ENCODE measurements around the gene PSMD13. TPM values are rescaled to one million over a fixed set of nuclear protein-coding genes. Genes with fewer than 3 reads are reported as not detected.

Gene PSMD13
- total RNA-seq, result 97.3 and 112 TPM in 2 replicates

DNA sequence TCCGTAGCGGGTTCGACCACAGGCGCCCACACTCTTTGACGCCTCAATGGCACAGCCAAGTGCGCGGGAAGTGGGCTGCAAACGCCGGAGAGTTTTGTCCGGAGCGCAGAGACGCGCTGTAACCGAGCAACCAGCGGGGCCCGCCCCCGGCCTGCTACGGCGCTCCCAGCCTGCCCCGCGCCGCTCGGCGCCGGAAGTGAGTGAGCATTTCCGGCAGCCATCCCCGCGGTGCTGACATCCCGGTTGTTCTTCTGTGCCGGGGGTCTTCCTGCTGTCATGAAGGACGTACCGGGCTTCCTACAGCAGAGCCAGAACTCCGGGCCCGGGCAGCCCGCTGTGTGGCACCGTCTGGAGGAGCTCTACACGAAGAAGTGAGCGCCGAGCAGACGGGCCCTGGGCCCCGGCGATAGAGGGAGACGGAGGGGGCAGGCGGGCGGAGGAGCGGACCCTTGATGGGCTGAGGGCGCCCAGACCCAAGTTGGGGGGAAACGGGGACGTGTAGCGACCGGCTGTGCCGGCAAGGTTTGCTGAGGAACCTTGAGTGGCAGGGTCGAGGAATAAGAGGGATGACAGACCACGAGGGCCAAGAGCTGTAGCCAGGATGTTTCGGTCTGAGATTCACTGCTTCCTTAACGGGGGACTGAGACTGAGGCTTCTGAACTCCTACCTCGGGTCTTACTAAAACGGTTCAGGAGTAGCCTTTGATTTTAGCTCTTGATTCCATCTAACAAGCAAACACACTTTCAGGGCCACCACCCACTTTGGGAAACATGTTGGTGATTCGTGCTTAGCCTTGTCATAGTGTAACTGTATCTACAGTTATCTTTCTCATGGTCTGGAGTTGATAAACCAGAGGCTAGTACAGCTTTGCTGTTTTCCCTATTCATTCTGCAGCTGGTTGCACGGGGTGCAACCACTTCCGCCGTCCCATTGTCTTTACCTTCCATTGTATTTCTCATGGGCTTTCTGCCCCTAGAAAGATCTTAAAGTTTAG lies at the start of gene PSMD13:
Gene PSMD13 (plus strand): TSS at position 203 of the 994 bp plus-strand sequence. CDS start 74 bp downstream, at position 277.

DNA sequence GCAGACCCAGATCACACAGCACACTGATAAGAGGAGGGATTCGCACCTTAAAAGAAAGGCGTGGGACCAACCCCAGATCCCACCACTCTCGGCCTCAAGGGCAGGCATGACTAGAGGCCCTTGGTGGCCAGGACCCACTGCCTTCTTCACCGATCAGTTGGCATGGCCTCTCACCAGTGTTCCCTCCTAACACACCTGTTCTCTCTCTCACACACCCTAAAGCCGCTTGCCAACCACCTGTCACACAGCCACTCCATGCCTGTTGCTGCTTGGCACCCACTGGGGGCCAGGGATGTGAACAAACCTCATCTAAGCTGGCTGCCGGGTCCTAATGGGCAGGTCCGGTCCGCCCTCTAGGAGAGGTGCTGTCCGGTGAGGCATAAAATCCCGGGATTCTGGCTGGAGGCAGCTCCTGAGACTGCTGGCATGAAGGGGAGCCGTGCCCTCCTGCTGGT lies 44.1 kb upstream of the PSMD13 start, which contains the start of gene SCGB1C1:
Gene SCGB1C1 (plus strand): TSS at position 405 of the 455 bp plus-strand sequence. CDS start 22 bp downstream, at position 427.

DNA sequence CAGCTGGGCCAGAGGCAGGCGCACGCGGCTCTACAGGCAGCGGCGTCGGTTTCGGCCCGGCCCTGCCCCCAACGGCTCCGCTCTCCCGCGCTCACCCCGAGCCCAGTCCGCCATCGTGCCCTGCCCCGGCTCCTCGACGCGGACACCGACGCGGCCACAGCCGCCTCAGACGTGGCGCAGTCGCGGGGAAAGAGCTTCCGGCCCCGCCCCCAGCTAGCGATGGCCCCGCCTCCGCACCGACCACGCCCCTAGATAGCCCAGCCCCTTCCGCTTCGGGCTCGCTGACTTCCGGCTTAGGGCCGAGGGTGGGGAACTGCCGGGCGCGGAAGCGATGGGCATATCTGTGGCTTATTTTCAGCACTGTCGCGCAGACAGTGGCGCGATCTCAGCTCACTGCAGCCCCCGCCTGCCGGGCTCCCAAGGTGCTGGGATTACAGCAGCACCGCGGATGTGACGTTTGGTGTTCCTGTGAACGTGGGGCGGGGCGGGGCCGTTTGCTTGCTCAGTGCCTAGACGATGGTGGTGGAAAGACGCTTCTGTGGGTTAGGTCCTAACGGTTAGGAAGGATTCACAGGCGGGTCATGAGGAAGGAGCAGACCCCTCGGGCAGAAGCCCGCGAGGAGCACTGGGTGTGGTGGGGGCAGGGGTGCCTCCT lies 29.4 kb upstream of the PSMD13 start, which contains the start of the genes BET1L and RIC8A:
Gene BET1L (minus strand): TSS at position 192 of the 655 bp plus-strand sequence. CDS start 78 bp downstream, at position 114.
Gene RIC8A (plus strand): TSS at position 501 of the 655 bp plus-strand sequence. CDS start 1,147 bp downstream, outside the sequence.

DNA sequence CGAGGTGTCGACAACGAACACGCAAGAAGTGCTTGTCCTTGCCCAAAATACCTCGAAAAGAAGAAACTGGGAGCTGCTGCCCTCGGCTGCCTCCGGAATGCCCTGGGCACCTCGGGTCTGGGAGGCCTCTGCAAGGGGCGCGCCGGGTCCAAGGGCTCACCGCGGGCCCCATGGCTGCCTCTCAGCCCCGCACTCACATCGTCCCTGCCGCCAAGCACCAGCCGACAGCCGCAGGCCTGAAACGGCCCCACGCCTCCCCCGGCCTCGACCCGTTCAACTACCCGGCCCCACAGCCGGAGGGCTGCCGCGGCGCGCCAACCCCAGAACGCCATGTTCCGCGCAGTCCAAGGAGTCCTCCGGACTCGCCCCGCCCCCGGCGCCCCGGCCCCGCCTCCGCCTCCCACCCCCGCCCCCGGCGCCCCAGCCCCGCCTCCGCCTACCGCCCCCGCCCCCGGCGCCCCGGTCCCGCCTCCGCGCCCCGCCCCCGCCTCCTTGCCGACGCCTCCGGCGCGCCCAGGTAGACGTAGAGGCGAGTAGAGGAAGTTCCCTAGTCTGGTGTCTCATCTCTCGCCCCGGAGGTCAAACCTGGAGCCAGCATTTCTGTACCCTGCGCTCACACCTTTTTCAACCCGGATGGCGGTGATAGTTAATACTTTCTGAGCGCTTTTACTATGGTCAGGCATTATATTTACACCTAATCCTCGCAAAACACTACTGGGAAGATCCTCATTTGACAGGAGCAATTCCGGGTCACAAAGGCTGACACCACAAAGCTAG lies 591 bp upstream of the PSMD13 start, which contains the start of gene SIRT3:
Gene SIRT3 (minus strand): TSS at position 346 of the 777 bp plus-strand sequence. CDS start 14 bp downstream, at position 332.

DNA sequence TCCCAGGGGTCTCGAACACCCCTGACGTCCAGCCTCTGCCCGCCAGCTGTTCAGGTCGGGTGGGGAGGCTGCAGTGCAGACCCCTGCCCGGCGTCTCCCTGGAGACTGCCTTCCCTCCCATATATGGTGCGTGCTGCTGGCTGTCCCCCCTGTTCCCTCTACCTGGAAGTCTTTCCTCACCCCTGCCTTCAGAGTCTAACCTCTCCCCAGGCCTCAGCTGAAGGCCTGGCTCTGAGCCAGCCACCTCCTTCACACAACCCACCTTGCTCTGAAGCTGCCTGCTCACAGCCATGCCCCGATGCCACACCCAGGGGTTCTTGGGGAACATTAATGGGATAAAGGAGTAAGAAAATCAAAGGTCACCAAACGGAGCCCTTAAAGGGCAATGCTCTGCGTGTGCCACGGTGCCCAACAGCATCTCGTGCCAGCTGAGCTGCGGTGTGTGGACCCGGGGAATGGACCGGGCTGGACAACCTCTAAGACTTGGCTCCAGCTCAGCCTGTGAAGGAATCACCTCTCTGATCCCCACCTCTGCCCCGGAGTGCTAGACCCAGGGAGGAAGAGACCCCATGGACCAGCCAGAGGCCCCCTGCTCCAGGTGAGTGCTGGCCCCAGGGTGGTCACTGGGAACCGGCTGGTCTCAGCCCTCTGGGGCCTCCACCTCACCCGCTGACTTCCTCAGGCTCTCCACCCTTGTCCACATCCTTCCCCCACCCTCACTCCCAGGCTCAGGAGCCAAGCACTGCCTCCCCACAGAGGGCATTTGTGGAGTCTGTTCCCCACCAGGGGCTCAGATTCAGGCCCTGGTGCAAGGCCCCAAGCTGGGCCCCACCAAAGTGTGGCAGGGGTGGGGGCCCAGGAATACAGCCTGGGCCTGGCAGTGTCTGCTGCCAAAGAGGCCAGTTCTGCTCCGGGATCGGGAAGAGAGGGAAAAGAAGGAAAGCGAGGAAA lies 41.5 kb downstream of the PSMD13 start, which contains the start of gene NLRP6:
Gene NLRP6 (plus strand): TSS at position 407 of the 951 bp plus-strand sequence. CDS start 163 bp downstream, at position 570.

DNA sequence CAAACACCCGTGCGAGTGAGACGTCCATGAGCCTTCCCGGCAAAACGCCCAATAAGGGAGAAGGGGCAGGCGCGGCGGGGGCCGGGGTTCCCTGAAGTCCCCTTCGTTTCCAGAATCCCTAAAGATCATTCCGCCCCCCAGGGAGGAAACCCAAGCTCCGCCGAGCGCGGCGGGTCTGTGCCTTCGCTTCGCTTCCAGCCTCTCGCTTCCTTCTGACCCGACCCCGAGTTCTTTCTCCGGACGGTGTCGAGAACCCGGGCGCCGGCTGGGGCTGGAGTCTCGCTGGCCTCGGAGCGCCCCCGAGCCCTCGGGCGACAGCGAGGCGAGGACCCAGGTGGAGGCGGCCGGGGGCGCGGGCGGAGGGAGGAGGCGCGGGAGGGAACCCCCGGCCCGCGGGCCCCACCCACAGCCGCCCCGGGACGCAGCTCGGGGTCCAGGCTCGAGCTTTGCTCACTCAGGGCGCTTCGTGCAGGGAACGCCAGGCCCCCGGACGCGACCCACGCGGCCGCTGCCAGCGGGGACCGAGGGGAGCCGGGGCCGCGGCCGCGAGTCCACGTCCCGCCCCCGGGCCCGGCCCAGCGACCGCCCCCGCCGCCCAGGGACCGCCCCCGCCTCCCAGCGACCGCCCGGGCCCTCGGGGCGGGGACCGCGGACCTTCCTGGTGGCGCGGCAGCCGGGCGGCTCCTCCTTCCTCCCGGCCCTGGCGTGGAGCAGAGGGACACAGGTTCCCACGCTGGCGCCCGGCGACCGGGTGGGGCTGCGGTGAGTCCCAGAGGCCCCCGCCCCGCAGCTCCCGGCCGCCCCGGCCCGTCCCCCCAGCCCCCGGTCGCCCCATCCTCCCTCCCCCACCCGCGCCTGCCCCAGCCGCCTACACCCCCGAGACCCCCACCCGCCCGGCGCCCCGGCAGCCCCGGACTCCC lies 52.0 kb downstream of the PSMD13 start, which contains the start of gene PGGHG:
Gene PGGHG (plus strand): TSS at position 649 of the 920 bp plus-strand sequence. CDS start 691 bp downstream, outside the sequence.

DNA sequence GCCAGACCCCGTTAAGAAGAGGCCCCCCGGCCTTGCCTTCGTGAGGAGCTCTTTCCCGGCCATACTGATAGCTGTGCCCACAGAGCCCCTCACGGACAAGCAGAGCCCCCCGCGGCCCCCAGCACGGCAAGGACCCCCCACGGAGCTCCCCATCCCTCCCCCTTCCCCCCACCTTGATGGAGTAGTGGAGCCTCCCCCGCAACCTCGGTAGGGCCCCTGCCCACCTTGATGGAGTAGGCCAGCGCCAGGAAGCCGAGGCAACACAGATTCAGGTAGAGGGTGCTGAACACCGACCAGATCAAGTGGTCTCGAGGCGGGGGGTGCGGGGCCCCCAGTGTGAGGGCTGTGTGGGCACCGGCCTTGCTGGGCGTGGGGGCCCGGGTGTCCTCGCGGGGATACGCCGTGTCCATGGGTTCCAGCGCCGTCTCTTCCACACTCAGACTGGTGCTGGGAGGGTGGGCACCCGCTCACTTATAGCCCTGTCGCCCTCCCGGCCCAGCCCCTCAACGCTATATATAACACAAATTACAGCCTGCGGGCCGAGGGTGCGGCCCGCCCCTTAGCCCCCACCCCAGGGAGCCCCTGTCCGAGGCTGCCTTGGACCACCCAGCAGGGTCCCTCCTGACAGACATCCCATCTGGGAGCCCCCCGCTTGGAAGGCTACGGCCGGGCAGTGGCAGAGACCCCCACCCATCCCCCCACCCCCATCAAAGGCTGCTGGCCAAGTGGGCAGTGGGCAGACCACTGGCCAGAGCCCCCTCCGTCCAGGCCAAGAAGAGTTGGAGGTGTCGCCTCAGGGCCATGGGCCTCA lies 62.5 kb downstream of the PSMD13 start, which contains the start of gene IFITM5:
Gene IFITM5 (minus strand): TSS at position 446 of the 811 bp plus-strand sequence. CDS start 36 bp downstream, at position 410.

Other genes starting within 250 kb of the PSMD13 start
- gene SCGB1C1, start 43.9 kb upstream of the PSMD13 start, total RNA-seq, result not detected in 2 replicates
- 22.0 and 23.9 TPM in 2 replicates for gene BET1L, start 29.6 kb upstream of the PSMD13 start, total RNA-seq
- 103 and 136 TPM in 2 replicates for gene RIC8A, start 29.3 kb upstream of the PSMD13 start, total RNA-seq
- gene SIRT3, start 634 bp upstream of the PSMD13 start, total RNA-seq, result 9.3 and 10.9 TPM in 2 replicates
- not detected in 2 replicates for gene NLRP6, start 41.4 kb downstream of the PSMD13 start, total RNA-seq
- gene PGGHG, start 52.1 kb downstream of the PSMD13 start, total RNA-seq, result 7.0 and 11.0 TPM in 2 replicates
- gene IFITM5, start 62.5 kb downstream of the PSMD13 start, total RNA-seq, result not detected in 2 replicates
- gene IFITM2, start 70.8 kb downstream of the PSMD13 start, total RNA-seq, result 63.3 and 122 TPM in 2 replicates
- gene IFITM1, start 77.1 kb downstream of the PSMD13 start, total RNA-seq, result 44.9 and 51.7 TPM in 2 replicates
- 103 and 138 TPM in 2 replicates for gene IFITM3, start 83.9 kb downstream of the PSMD13 start, total RNA-seq
- 0.52 and 0.65 TPM in 2 replicates for gene B4GALNT4, start 132.5 kb downstream of the PSMD13 start, total RNA-seq
- gene PKP3, start 157.2 kb downstream of the PSMD13 start, total RNA-seq, result 0.52 and 1.2 TPM in 2 replicates
- gene SIGIRR, start 178.0 kb downstream of the PSMD13 start, total RNA-seq, result 14.0 and 19.3 TPM in 2 replicates
- gene ANO9, start 205.0 kb downstream of the PSMD13 start, total RNA-seq, result not detected in 2 replicates
- 23.2 and 24.0 TPM in 2 replicates for gene PTDSS2, start 213.3 kb downstream of the PSMD13 start, total RNA-seq

Data from articular chondrocyte of knee joint (primary cell).